AG04450 (cell line): ENCODE data around the gene DCAF16. TPM values are rescaled to one million over a fixed set of nuclear protein-coding genes. Genes with fewer than 3 reads are reported as not detected.

Experiments
- CTCF ChIA-PET: fragments of 300-600, 350-600 bp; formaldehyde crosslinking; extraction: SDS; loops from one replicate; lab custom pipeline; 2022; ENCODE audit warnings: antibody characterized with exemption, inconsistent platforms; lab: Charles Lee
- POLR2A ChIA-PET: fragments of 350-600 bp; formaldehyde crosslinking; extraction: SDS; loops from one replicate; lab custom pipeline; 2021; ENCODE audit warnings: antibody characterized with exemption, inconsistent platforms; lab: Yijun Ruan, JAX
- DNase-seq: peaks from one replicate; pipeline ENCODE4 v3.0.0-alpha.2; 2011; ENCODE audit warnings: low read depth, low spot score
- H3K27ac ChIP-seq: one replicate; pipeline ENCODE4 v1.5.1; 2012; ENCODE audit warnings: low read depth, low read length, control low read depth
- H3K27me3 ChIP-seq: one replicate; pipeline ENCODE4 v1.6.0; 2012; ENCODE audit warnings: low read length; ENCODE audit not compliant: control insufficient read depth, insufficient read depth
- H3K4me3 ChIP-seq: 2 replicates; pipeline ENCODE4 v1.5.1; 2011; ENCODE audit warnings: mild to moderate bottlenecking, low read depth, low read length, control low read depth
- H3K9me3 ChIP-seq: 2 replicates; pipeline ENCODE4 v1.5.1; 2012; ENCODE audit warnings: low read length; ENCODE audit not compliant: control insufficient read depth, insufficient read depth
- polyA plus RNA-seq: library from polyadenylated mRNA; depleted of rRNA; stranded (reverse); fragments of >200 nt; gene quantifications from 2 replicates; pipeline ENCODE4 v1.2.3, GENCODE V29; 2011
- TF ChIP-seq, protein P1 (sequence below): IDR thresholded peaks from 2 replicates; pipeline ENCODE4 v1.5.1; 2011; ENCODE audit warnings: low read depth, low read length, control low read depth, inconsistent platforms

The DCAF16 gene
- polyA plus RNA-seq, 1 experiment, result 22.2 TPM

DNA sequence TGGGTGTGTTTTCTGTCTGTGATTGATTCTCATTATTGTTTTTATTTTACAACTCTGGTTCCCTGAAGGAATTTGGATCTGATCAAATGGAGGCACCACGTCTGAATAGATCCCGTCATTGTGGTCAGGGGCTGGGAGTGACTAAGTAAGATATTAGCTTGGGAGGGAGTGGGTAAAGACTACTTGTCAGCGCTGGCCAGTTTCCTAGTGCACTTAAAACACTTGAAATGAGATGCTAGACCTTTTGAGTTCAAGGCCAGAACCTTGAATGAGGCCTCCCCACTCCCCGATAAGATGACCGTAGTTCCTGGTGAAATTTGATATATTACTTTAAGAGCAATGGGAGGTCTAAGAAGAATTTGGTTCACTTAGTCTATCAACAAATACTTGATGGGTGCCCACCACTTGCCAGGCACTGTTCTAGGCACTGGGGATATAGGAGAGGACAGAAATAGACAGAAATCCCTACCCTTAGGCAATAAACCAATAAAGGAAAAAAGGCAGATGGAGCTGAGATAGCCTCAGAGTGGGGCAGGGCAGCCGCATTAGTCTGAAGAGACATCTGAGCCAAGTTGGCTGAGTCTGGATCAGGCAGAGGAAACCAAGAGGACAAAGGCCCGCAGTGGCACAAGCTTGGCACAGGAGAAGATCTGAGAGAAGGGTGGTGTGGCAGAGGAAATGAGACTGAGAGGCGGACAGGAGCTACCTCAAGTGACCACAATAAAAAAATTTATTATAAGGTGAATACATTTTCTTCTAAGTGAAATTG, 41.0 kb downstream of the DCAF16 start:
- H3K4me3 ChIP-seq, result no peak overlapping the region
- ChIA-PET POLR2A (no interaction called here), CTCF (no interaction called here)
- H3K27me3 ChIP-seq, result no peaks in the 10 kb centered on the region
- peaks cover 7% of the 10 kb centered on the region; the same call in 1 of the 2 replicates for H3K9me3 ChIP-seq
- H3K27ac ChIP-seq, result no peak overlapping the region
- TF ChIP-seq, protein P1, sequence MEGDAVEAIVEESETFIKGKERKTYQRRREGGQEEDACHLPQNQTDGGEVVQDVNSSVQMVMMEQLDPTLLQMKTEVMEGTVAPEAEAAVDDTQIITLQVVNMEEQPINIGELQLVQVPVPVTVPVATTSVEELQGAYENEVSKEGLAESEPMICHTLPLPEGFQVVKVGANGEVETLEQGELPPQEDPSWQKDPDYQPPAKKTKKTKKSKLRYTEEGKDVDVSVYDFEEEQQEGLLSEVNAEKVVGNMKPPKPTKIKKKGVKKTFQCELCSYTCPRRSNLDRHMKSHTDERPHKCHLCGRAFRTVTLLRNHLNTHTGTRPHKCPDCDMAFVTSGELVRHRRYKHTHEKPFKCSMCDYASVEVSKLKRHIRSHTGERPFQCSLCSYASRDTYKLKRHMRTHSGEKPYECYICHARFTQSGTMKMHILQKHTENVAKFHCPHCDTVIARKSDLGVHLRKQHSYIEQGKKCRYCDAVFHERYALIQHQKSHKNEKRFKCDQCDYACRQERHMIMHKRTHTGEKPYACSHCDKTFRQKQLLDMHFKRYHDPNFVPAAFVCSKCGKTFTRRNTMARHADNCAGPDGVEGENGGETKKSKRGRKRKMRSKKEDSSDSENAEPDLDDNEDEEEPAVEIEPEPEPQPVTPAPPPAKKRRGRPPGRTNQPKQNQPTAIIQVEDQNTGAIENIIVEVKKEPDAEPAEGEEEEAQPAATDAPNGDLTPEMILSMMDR, result no peak
- DNase-seq, result no peak

GRCh38 chr4:17766826-17767458, 43.6 kb downstream of the DCAF16 start:
- H3K27me3 ChIP-seq, result no peaks in the 10 kb centered on the region
- TF ChIP-seq, protein P1, result no peak
- H3K9me3 ChIP-seq, result peaks cover 7% of the 10 kb centered on the region; the same call in 1 of the 2 replicates
- ChIA-PET POLR2A (no interaction called here), CTCF (no interaction called here)
- DNase-seq, result no peak
- H3K27ac ChIP-seq, result no peak overlapping the region
- no peak overlapping the region for H3K4me3 ChIP-seq

DNA sequence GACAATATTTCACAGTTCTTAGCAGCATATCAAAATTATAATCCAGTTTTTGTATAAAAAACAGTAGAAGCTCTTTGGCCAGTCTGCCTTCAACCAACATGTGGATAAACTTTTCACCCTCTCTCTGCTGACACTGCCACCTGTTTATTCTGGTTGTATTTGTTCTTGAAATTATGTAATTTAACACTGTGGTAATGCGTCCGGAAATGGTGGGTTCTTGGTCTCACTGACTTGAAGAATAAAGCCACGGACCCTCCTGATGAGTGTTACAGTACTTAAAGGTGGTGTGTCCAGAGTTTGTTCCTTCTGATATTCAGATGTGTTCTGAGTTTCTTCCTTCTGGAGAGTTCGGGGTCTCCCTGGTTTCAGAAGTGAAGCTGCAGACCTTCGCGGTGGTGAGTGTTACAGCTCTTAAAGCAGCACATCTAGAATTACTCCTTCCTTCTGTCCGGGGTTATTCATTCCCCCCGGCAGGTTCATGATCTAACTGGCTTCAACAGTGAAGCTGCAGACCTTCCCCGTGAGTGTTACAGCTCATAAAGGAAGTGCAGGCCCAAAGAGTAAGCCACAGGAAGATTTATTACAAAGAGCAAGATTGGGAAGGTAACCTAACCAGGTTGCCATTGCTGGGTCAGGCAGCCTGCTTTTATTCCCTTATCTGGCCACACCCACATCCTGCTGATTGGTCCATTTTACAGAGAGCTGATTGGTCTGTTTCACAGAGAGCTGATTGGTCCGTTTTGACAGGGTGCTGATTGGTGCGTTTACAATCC, 44.9 kb downstream of the DCAF16 start:
- H3K27me3 ChIP-seq, result no peaks in the 10 kb centered on the region
- no peak overlapping the region for H3K4me3 ChIP-seq
- DNase-seq, result no peak
- CTCF ChIA-PET, result no interaction called here
- TF ChIP-seq, protein P1, result no peak
- H3K27ac ChIP-seq, result no peak overlapping the region
- POLR2A ChIA-PET, result no interaction called here
- H3K9me3 ChIP-seq, result peaks cover 7% of the 10 kb centered on the region; the same call in 1 of the 2 replicates

GRCh38 chr4:17763931-17764330, 46.6 kb downstream of the DCAF16 start:
- CTCF ChIA-PET, result no interaction called here
- POLR2A ChIA-PET, result no interaction called here

More at GRCh38 chr4:17763931-17764330, 46.6 kb downstream of the DCAF16 start:
- H3K27ac ChIP-seq, result no peak overlapping the region
- H3K4me3 ChIP-seq, result no peak overlapping the region
- no peaks in the 10 kb centered on the region for H3K27me3 ChIP-seq
- peaks cover 7% of the 10 kb centered on the region; the same call in 1 of the 2 replicates for H3K9me3 ChIP-seq
- DNase-seq, result no peak
- TF ChIP-seq, protein P1, result no peak
